ENCODE results near the gene RRP7A.
"Not testable (repeated sequence)": the region's sequence is repeated elsewhere in the genome, so short reads cannot be mapped to it uniquely, and the experiment has no call there.

RRP7A gene

DNA sequence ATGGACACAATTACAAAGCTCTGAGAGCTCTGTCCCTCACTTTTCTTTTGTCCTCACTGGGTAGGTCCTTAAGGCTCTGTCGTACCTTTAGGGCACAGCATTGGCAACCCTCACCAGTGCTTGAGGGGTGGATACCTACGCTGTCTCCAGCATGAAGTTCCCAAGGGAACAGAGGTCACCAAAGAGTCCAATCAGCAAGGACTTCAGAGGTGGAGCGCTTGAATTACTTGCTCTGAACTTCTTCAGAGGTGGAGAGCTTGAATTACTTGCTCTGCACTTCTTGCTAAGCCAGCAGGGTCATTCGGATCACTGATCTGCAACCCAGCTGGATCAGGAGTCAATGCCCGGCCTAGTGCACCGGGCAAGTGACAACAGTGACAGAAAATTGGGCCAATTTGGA is 35.1 kb downstream of the RRP7A start:
- no peak for DNase-seq (ENCODE audit: low spot score)
- in situ Hi-C loops (cut with MboI; ENCODE audit: low pct_unique_long_range_greater_than_20kb, low sequenced_read_pairs, unreplicated experiment), result no loop called here
- TF ChIP-seq, protein P1, sequence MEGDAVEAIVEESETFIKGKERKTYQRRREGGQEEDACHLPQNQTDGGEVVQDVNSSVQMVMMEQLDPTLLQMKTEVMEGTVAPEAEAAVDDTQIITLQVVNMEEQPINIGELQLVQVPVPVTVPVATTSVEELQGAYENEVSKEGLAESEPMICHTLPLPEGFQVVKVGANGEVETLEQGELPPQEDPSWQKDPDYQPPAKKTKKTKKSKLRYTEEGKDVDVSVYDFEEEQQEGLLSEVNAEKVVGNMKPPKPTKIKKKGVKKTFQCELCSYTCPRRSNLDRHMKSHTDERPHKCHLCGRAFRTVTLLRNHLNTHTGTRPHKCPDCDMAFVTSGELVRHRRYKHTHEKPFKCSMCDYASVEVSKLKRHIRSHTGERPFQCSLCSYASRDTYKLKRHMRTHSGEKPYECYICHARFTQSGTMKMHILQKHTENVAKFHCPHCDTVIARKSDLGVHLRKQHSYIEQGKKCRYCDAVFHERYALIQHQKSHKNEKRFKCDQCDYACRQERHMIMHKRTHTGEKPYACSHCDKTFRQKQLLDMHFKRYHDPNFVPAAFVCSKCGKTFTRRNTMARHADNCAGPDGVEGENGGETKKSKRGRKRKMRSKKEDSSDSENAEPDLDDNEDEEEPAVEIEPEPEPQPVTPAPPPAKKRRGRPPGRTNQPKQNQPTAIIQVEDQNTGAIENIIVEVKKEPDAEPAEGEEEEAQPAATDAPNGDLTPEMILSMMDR (IDR thresholded peaks at IDR 0.05; ENCODE audit: extremely low read depth, insufficient read depth, missing control alignments), result no peak

DNA sequence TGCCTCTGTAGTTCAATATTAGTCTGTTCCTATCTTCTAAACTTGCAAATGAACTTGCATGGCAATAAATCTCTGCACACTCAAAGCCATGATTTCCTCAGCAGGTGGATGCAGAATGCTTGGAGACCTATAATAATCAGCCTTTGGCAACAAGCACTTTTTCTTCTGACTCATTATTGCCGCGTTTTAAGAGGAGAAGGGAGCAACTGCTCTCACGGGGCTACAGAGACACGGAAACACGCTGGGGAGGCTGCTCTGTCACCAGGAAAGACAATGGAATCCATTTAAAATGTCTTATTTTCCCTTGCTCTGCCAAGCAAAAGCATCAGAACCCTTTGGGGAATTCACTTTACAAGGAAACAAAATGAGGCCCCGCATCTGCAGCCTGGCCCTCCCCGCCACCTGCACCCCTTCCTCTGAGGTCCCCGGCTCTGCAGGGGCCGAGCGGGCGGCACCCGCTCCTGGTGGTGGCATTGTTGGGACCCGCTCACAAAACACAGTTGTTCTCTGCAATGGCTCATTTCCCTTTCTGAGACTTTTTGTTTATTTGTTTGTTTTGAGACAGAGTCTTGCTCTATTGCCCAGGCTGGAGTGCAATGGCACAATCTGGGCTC is 35.9 kb downstream of the RRP7A start:
- in situ Hi-C loops (cut with MboI; ENCODE audit: low pct_unique_long_range_greater_than_20kb, low sequenced_read_pairs, unreplicated experiment); DNase-seq (ENCODE audit: low spot score): not testable (repeated sequence)

DNA sequence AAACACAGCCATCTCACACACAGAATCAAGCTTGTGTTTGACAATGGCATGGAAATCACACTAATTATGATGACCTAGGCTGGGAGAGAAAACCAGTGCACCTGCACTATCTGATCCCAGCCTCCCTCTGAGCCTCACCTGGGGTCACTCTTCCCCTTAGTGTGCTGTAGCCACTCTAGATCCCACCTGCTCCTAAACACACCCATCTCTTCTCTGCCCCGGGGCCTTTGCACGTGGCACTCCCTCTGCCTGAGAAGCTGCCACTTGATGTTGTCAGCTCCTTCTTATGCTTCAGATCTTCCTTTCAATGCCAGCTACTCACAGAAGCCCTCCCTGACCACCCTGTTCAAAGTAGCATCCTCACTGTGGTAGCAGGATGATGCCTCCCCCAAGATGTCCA is 44.5 kb downstream of the RRP7A start:
- no peak for DNase-seq (ENCODE audit: low spot score)
- TF ChIP-seq, protein P1 (IDR thresholded peaks at IDR 0.05; ENCODE audit: extremely low read depth, insufficient read depth, missing control alignments), result no peak
- in situ Hi-C loops (cut with MboI; ENCODE audit: low pct_unique_long_range_greater_than_20kb, low sequenced_read_pairs, unreplicated experiment), result no loop called here

DNA sequence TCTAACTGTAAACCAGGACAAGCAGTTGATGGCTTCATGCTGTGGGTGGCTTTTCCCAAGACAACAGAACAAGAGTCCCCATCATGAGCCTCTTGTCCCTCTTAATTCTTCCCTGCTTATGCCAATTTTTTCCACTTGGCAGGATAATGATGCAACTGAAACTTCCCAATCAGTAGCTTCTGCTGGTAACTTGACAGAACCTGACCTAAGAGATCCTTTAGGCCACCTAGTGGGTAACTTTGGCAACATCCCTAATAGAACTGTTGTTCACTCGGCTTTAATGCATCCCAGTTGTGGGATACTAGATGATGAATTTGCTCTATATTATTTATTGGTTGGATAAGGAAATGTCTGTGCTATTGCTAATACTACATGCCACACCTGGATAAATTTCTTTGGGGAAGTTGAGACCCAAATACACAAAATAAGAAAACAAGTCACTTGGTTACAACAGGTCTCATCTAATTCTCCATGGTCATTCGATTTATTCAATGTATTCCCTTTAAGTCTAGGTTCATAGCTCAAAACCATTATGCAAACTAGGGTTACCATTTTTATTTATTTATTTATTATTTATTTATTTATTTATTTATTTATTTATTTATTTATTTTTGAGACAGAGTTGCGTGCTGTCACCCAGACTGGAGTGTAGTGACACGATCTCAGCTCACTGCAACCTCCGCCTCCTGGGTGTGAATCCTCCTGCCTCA is 46.0 kb downstream of the RRP7A start:
- DNase-seq (ENCODE audit: low spot score), result no peak
- TF ChIP-seq, protein P1 (IDR thresholded peaks at IDR 0.05; ENCODE audit: extremely low read depth, insufficient read depth, missing control alignments), result peak; percentile 61
- in situ Hi-C loops (cut with MboI; ENCODE audit: low pct_unique_long_range_greater_than_20kb, low sequenced_read_pairs, unreplicated experiment), result no loop called here

DNA sequence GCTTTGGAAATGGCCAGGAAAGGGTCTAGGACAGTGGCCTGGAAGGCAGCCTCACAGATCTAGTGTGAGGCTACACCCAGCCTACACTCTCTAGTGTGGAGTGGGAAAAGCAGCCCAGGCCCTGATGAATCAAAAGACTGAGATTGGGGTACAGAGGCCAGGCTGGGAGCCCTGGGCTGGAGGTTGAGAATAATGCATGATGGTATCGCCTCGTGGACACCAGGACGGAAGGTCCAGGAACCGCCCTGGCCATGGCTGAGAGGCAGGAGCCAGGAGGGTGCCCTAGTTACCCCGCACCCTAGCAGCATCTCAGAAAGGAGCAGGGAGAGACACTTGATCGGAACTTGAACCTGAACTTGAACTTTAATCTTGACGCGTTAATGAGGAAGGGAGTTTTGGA is 46.9 kb downstream of the RRP7A start:
- TF ChIP-seq, protein P1 (IDR thresholded peaks at IDR 0.05; ENCODE audit: extremely low read depth, insufficient read depth, missing control alignments), result no peak
- in situ Hi-C loops (cut with MboI; ENCODE audit: low pct_unique_long_range_greater_than_20kb, low sequenced_read_pairs, unreplicated experiment), result no loop called here
- no peak for DNase-seq (ENCODE audit: low spot score)

DNA sequence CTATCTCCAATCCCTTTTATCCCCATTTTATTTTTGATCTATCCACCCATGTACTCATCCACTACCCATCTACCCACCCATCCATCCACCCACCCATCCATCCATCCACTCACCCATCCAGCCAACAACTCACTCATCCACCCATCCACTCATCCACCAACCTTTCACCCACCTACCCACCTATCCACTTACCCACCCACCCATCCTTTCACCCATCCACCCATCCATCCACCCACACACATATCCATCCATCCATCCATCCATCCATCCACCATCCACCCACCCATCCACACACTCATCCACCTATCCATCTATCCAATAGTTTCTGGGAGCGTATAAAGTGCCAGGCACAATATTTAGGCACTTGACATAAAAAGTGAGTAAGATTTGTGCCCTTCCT is 48.2 kb downstream of the RRP7A start:
- in situ Hi-C loops (cut with MboI; ENCODE audit: low pct_unique_long_range_greater_than_20kb, low sequenced_read_pairs, unreplicated experiment), result no loop called here
- DNase-seq (ENCODE audit: low spot score), result no peak
- TF ChIP-seq, protein P1 (IDR thresholded peaks at IDR 0.05; ENCODE audit: extremely low read depth, insufficient read depth, missing control alignments), result no peak

DNA sequence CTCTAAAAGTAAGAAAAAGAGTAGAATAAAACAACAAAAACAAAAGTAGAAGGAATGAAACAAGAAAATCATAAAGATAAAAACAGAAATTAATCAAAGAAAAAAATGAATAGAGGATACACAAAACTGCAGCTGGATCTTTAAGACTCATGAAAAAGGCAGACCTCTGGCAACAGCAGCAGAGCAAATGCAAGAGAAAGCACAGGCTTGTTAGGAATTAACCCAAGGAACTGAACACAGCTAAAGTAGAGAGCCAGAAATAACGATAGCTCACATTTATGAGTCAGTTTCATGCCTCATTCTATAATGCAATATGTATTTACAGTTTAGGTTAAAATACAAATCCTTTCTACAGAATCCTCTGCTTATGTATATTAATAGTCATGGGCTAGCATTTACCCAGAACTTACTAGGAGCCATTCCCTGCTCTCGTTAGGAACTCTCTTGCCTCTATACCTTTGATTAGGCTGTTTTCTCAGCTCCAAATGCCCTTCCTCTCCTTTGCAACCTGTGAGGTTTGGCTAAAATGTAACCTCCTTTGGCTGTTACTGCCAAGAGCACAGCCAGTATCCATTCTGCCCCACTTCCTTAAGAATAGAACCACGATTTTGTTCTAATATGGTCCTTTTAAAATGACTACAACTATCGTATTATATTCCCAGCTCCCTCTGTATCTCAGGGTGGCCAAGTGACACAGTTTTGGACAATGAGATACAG is 49.1 kb downstream of the RRP7A start:
- in situ Hi-C loops (cut with MboI; ENCODE audit: low pct_unique_long_range_greater_than_20kb, low sequenced_read_pairs, unreplicated experiment), result no loop called here
- DNase-seq (ENCODE audit: low spot score), result no peak
- TF ChIP-seq, protein P1 (IDR thresholded peaks at IDR 0.05; ENCODE audit: extremely low read depth, insufficient read depth, missing control alignments), result no peak

Data from GM13977 (cell line).